Measurements from ENCODE around the gene NR5A2. TPM values are rescaled to one million over a fixed set of nuclear protein-coding genes. Genes with fewer than 3 reads are reported as not detected.

Gene NR5A2
- total RNA-seq, 1 experiment from 2014 or later = 4.7 TPM

DNA sequence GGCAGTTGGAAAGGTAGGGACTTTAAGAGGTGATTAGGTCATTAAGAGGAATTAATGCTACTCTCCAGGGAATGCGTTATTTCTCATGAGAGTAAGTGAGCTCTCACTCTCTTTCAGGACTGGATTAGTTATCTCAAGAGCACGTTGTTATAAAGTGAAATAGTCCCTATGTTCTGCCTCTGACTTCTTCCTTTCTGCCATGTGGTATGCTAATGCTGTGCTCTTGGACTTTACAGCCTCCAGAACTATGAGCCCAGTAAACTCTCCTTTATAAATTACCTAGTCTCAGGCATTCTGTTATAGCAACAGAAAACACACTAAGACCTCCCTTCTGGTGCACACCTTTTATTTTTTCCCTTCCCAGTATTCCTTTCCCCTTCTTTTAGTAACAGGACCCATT is 187.8 kb downstream of the NR5A2 start:
- no peak overlapping the region for H3K27ac Mint-ChIP-seq
- H3K23ac ChIP-seq (ENCODE audit: insufficient read length, low read depth, low read length) = no peak overlapping the region
- H3K9ac ChIP-seq (ENCODE audit: extremely low read depth, insufficient read length, low read length) = no peak overlapping the region
- no peaks in the 10 kb centered on the region for H4K20me1 ChIP-seq (ENCODE audit: control insufficient read depth, insufficient read depth, insufficient read length)
- no peak overlapping the region for H2BK20ac ChIP-seq (ENCODE audit: low read depth, low read length, poor library complexity, severe bottlenecking)
- no peak overlapping the region for H3K4ac ChIP-seq (ENCODE audit: low read depth, low read length)
- no peak overlapping the region for H2BK15ac ChIP-seq (ENCODE audit: low read depth, low read length)
- H3K79me2 ChIP-seq (ENCODE audit: insufficient read depth, low read length) = no peaks in the 10 kb centered on the region
- no peaks in the 10 kb centered on the region for H3K9me3 ChIP-seq (ENCODE audit: control insufficient read depth, low read depth, low read length)
- no peaks in the 10 kb centered on the region for H3K4me1 ChIP-seq (ENCODE audit: insufficient read depth, low read length)
- peaks cover 0 to 15% (median 3%) of the 10 kb centered on the region in 3 experiments; a peak in 3 of 7 replicates for H3K36me3 Mint-ChIP-seq (ENCODE audit: insufficient read depth in 1 of 3, low read depth in 3 of 3)
- H3K23me2 ChIP-seq (ENCODE audit: insufficient read length, low read depth, low read length, poor library complexity, severe bottlenecking) = no peaks in the 10 kb centered on the region
- no peak overlapping the region for H4K8ac ChIP-seq (replicated peaks; ENCODE audit: insufficient read length, low read depth, low read length)
- H3K4me3 Mint-ChIP-seq = no peak overlapping the region
- H2AFZ ChIP-seq (ENCODE audit: low read length) = no peak overlapping the region
- H2BK120ac ChIP-seq (ENCODE audit: low read depth, low read length, poor library complexity, severe bottlenecking) = no peak overlapping the region
- no peak for DNase-seq
- no peak overlapping the region for H2BK5ac ChIP-seq (ENCODE audit: insufficient read length, low read length)
- H3K9me3 Mint-ChIP-seq = peaks cover 5 to 11% of the 10 kb centered on the region in 2 experiments; a peak in 3 of 5 replicates
- TF ChIP-seq, protein P1, sequence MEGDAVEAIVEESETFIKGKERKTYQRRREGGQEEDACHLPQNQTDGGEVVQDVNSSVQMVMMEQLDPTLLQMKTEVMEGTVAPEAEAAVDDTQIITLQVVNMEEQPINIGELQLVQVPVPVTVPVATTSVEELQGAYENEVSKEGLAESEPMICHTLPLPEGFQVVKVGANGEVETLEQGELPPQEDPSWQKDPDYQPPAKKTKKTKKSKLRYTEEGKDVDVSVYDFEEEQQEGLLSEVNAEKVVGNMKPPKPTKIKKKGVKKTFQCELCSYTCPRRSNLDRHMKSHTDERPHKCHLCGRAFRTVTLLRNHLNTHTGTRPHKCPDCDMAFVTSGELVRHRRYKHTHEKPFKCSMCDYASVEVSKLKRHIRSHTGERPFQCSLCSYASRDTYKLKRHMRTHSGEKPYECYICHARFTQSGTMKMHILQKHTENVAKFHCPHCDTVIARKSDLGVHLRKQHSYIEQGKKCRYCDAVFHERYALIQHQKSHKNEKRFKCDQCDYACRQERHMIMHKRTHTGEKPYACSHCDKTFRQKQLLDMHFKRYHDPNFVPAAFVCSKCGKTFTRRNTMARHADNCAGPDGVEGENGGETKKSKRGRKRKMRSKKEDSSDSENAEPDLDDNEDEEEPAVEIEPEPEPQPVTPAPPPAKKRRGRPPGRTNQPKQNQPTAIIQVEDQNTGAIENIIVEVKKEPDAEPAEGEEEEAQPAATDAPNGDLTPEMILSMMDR (conservative IDR thresholded peaks at IDR 0.05) = no peak
- H3K56ac ChIP-seq (ENCODE audit: insufficient read length, low read depth, low read length) = no peak overlapping the region
- no peaks in the 10 kb centered on the region for H3K79me1 ChIP-seq (ENCODE audit: insufficient read depth, low read depth, low read length, poor library complexity, severe bottlenecking)
- H2BK12ac ChIP-seq (ENCODE audit: insufficient read length, low read depth, low read length) = no peak overlapping the region
- no peak overlapping the region for H3K14ac ChIP-seq (ENCODE audit: insufficient read depth, low read length)
- no peak overlapping the region for H4K91ac ChIP-seq (ENCODE audit: insufficient read length, low read depth, low read length)
- H3T11ph ChIP-seq (ENCODE audit: low read length) = no peak overlapping the region
- H3K27me3 ChIP-seq (ENCODE audit: insufficient read depth, low read length) = no peaks in the 10 kb centered on the region
- H3K4me2 ChIP-seq (ENCODE audit: insufficient read depth, insufficient read length, low read length) = no peak overlapping the region
- H2AK5ac ChIP-seq (ENCODE audit: insufficient read length, low read length) = no peak overlapping the region
- no CpG with 5 or more reads among the region's 2 CpGs for WGBS (ENCODE audit: extremely low coverage, insufficient read length, low lambda C conversion rate)
- H3K18ac ChIP-seq (ENCODE audit: insufficient read length, low read depth, low read length) = no peak overlapping the region
- H3K27ac ChIP-seq (ENCODE audit: insufficient read length, low read depth, low read length) = no peak overlapping the region
- 0 out of 4 replicates have a peak, but pooled peaks cover 0 to 4% of the 10 kb centered on the region in 2 experiments for H3K4me1 Mint-ChIP-seq
- no peaks in the 10 kb centered on the region; the same call in 1 of the 2 replicates for H3K27me3 Mint-ChIP-seq (ENCODE audit: low read depth)
- no peak overlapping the region for H4K5ac ChIP-seq (ENCODE audit: insufficient read length, low read depth, low read length)

Measured in H9 (cell line).